GM12875 (cell line): ENCODE results near the gene XPR1.
A peak's percentile ranks its signal among the peaks of the same experiment; 100 is the strongest.

Source experiments
- H3K4me3 ChIP-seq: one replicate; pipeline ENCODE4 v1.5.1; 2011; ENCODE audit warnings: low read depth, low read length, control low read depth
- TF ChIP-seq, protein P1 (sequence below): IDR thresholded peaks from 2 replicates; pipeline ENCODE4 v1.5.1; 2011; ENCODE audit warnings: low read depth, mild to moderate bottlenecking, control low read depth, inconsistent platforms, low read length, moderate library complexity, borderline replicate concordance; ENCODE audit not compliant: insufficient read depth

The XPR1 gene

DNA sequence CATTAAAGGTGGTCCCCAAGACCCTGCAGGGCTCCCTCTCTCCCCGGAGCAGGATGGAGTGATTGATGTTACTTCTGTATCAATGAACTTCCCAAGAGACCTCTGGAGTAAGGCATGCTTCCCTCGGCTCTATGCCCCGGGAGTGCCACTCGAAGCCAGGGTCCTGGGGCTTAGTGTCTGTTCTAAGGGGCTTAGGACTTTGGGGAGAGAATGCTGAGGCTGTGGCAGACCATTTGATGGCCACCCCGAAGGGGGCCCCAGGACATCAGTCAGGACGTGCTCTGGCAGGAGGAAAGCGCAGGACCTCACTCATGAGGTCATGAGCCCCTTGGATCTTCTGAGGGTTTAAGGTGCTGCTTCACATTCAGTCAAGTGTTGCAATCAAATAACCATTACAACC, 288.4 kb downstream of the XPR1 start:
- TF ChIP-seq, protein P1, sequence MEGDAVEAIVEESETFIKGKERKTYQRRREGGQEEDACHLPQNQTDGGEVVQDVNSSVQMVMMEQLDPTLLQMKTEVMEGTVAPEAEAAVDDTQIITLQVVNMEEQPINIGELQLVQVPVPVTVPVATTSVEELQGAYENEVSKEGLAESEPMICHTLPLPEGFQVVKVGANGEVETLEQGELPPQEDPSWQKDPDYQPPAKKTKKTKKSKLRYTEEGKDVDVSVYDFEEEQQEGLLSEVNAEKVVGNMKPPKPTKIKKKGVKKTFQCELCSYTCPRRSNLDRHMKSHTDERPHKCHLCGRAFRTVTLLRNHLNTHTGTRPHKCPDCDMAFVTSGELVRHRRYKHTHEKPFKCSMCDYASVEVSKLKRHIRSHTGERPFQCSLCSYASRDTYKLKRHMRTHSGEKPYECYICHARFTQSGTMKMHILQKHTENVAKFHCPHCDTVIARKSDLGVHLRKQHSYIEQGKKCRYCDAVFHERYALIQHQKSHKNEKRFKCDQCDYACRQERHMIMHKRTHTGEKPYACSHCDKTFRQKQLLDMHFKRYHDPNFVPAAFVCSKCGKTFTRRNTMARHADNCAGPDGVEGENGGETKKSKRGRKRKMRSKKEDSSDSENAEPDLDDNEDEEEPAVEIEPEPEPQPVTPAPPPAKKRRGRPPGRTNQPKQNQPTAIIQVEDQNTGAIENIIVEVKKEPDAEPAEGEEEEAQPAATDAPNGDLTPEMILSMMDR, result no peak
- H3K4me3 ChIP-seq, result no peak overlapping the region

DNA sequence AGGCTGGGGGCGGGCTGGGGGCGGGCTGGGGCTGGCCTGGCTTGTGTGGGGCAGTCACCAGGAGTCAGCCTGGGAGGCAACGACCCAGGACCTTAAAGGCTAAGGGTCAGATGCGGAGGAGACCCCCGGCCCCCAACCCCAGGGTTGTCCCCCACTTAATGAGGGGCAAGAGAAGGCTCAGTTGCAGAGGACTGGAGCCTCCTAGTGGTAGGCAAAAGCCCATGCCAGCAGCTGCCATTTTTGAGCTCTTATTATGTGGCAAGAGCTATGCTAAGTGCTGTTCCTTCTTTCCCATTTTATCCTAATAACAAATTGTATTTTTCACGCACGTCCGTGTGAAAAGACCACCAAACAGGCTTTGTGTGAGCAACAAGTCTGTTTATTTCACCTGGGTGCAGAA, 288.9 kb downstream of the XPR1 start:
- TF ChIP-seq, protein P1, result peak; percentile 70
- H3K4me3 ChIP-seq, result no peak overlapping the region

DNA sequence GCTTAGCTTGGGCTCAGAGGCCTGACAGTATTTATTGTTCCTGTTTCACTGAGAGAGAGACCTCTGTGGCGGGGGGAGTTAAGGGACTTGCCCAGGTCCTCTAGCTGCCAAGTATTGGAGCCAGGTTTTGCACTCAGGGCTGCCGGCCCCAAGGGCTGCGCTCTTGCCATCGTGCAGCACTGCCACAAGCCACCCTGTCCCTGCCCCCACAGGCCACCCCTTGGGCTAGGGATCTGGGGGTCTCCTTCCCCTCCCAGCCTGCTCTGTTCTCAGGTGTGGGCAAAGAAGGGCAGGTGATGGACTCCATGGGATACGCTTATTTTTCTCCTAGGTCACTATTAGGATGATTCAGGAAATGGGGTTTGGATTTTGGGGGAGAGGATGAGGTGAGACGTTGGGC, 289.6 kb downstream of the XPR1 start:
- no peak overlapping the region for H3K4me3 ChIP-seq
- TF ChIP-seq, protein P1, result no peak

DNA sequence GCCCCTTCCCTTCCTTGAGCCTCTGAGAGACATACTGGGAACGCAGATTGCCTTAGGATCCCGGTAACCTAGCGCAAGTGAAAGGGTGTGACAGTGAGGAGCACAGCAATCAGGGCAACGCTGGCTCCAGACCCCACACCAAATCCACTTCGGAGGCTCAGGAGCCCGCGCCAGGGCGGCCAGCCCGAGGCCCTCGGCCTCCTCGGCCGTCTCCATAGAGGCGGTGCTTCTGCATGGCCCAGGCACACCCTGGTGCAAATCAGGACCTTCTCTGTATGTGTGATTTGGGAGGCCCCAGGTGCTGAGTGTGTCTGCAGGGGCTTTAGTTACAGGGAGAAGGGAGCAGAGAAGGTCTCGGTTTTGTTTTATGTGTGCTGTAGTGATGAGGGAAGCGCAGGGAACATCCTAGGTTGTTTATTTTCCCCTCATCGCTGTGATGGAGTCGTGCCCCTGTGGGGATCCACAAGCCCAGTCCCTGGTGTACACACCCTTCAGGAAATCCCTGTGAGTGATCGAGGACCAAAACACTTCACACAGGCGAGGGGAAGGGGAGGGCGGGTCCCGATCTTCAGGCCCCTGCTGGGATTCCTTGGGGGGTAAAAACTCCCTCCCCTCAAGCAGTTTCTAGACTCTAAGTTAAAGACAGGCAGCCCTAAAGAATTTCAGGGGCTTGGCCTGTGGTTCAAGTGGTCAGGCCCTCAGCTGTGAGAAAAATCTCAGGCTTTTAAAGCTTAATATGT, 290.2 kb downstream of the XPR1 start:
- TF ChIP-seq, protein P1, result no peak
- H3K4me3 ChIP-seq, result no peak overlapping the region

DNA sequence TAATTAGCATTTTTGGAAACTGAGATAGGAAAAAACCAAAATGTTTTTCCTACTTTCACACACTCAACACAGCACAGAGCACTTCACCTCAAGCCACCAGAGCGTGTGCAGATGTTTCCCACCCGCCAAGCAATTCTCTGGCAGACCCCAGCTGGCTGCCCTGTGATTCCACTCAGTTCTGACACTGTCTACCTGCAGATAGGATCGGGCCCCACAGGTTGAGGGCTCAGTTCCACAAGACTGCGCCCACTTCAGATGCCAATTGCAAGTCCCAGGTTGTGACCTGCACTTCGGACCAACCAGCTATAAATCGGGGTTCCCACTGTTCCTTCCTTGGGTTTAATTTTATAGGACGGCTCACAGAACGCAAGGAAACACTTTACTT, 290.8 kb downstream of the XPR1 start:
- H3K4me3 ChIP-seq, result no peak overlapping the region
- TF ChIP-seq, protein P1, result no peak

DNA sequence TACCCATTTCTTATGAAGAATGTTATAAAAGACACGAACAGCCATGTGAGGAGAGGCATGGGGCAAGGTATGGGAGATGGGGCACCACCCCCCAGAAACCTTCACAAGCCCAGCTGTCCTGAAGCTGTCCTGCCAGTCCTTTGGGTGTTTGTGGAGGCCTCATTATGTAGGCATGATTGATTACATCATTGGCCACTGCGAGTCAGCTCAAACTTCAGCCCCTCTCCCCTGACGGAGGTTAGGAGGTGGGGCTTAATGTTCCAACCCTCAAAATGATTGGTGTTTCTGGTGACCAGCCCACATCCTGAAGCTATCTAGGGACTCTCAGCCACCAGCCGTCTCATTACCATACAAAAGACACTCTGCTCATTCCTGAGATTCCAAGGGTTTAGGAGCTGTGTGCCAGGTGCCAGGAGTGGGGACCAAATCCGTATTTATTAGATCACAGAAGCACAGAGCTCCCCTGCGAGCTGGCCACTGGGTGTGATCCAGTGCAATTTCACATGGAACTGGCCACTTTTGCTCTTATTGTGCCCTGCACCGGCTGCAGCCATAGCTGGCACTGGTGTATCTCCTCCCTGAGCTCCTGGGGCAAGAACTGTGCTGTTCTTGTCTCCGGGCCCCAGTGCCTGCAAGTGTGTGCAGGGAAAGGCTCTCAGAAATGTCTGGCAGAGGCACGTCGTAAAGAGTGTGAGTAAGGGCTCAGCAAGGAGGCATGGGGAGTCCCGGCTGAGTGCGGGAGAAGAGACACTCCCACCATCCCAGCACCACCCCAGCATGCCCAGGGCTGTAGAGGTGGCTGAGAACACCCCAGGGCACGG, 291.4 kb downstream of the XPR1 start:
- H3K4me3 ChIP-seq, result no peak overlapping the region
- TF ChIP-seq, protein P1, result no peak

DNA sequence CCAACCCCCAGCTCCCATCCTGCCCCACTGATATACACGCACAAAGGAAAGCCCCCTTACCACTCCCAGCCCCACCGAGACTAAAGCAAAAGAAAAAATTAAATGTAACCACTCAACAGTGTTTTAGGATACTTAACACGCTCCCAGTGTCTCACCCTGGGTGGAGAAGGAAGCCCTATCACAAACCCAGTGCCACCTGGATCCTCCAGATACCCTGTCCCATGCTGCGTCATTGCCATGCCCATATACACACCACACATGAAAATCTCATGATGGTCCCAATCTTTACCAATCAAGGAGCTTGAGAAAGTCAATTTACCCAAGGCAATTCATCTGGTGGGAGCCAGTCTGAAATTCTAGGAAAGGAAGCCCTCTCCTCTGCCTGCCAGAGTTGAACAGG, 292.1 kb downstream of the XPR1 start:
- TF ChIP-seq, protein P1, result no peak
- H3K4me3 ChIP-seq, result no peak overlapping the region
